WTC11 (cell line): ENCODE results near the gene CLMN. TPM values are rescaled to one million over a fixed set of nuclear protein-coding genes. Genes with fewer than 3 reads are reported as not detected.

Source experiments
- ATAC-seq: fragments of 200-7000 bp; cut with Tn5 transposase; 2 replicates; pipeline ENCODE4 v1.10.0; 2021; ENCODE audit warnings: mild to moderate bottlenecking, moderate library complexity
- CTCF ChIA-PET: fragments of 300-600 bp; sonication (Branson Sonifier 250); formaldehyde crosslinking; loops from one replicate; lab custom pipeline; 2021; ENCODE audit warnings: antibody characterized with exemption; lab: Charles Lee
- POLR2A ChIA-PET: fragments of 350-600 bp; sonication (Branson Sonifier 250); formaldehyde crosslinking; loops from one replicate; lab custom pipeline; 2021; ENCODE audit warnings: antibody characterized with exemption; lab: Charles Lee
- DNase-seq: peaks from one replicate; pipeline ENCODE4 v3.0.0; 2021; ENCODE audit warnings: low spot score
- H3K27ac Mint-ChIP-seq: 2 replicates; pipeline ENCODE4 v1.8.0; 2021; ENCODE audit warnings: mixed read lengths
- H3K27me3 Mint-ChIP-seq: 2 replicates; pipeline ENCODE4 v1.8.0; 2021; ENCODE audit warnings: low read depth, mild to moderate bottlenecking, moderate library complexity, mixed read lengths
- H3K36me3 Mint-ChIP-seq: 2 replicates; pipeline ENCODE4 v1.8.0; 2021; ENCODE audit warnings: mixed read lengths
- H3K4me1 Mint-ChIP-seq: 2 replicates; pipeline ENCODE4 v1.8.0; 2022; ENCODE audit warnings: mixed read lengths
- H3K4me3 Mint-ChIP-seq: 2 replicates; pipeline ENCODE4 v1.8.0; 2021; ENCODE audit warnings: mild to moderate bottlenecking, moderate library complexity, mixed read lengths
- H3K9me3 Mint-ChIP-seq: 2 replicates; pipeline ENCODE4 v1.8.0; 2021; ENCODE audit warnings: mixed read lengths
- CREB1 ChIP-seq: sonication (generic); formaldehyde crosslinking; IDR thresholded peaks from 2 replicates; pipeline ENCODE4 v1.8.0; 2023; ENCODE audit warnings: mild to moderate bottlenecking, missing genetic modification reagents
- EMX1 ChIP-seq: fragments of 250-450 bp; sonication (Bioruptor Pico); IDR thresholded peaks from 2 replicates; pipeline ENCODE4 v1.8.0; 2021; ENCODE audit warnings: mild to moderate bottlenecking
- GTF2I ChIP-seq: fragments of 250-450 bp; sonication (Bioruptor Pico); conservative IDR thresholded peaks from 2 replicates; pipeline ENCODE4 v1.4.0; 2021; ENCODE audit warnings: mild to moderate bottlenecking
- JUN ChIP-seq: sonication (generic); formaldehyde crosslinking; IDR thresholded peaks from 2 replicates; pipeline ENCODE4 v1.8.0; 2023; ENCODE audit warnings: mild to moderate bottlenecking, missing genetic modification reagents
- OVOL2 ChIP-seq: fragments of 250-450 bp; sonication (Bioruptor Pico); IDR thresholded peaks from 2 replicates; pipeline ENCODE4 v1.9.0; 2021; ENCODE audit warnings: mild to moderate bottlenecking, borderline replicate concordance
- RORB ChIP-seq: fragments of 250-450 bp; sonication (Bioruptor Pico); IDR thresholded peaks from 2 replicates; pipeline ENCODE4 v1.9.0; 2021; ENCODE audit warnings: mild to moderate bottlenecking
- SP1 ChIP-seq: sonication (generic); formaldehyde crosslinking; conservative IDR thresholded peaks from 2 replicates; pipeline ENCODE4 v1.8.1; 2022; ENCODE audit warnings: missing genetic modification reagents
- TEAD4 ChIP-seq: sonication (generic); formaldehyde crosslinking; IDR thresholded peaks from 2 replicates; pipeline ENCODE4 v1.8.0; 2022; ENCODE audit warnings: mild to moderate bottlenecking, missing genetic modification reagents
- ZBTB21 ChIP-seq: sonication (generic); formaldehyde crosslinking; IDR thresholded peaks from 2 replicates; pipeline ENCODE4 v1.8.1; 2023; ENCODE audit warnings: mild to moderate bottlenecking, missing genetic modification reagents, borderline replicate concordance
- ZNF396 ChIP-seq: fragments of 250-450 bp; sonication (Bioruptor Pico); IDR thresholded peaks from 2 replicates; pipeline ENCODE4 v1.8.0; 2021; ENCODE audit warnings: mild to moderate bottlenecking, moderate library complexity, borderline replicate concordance
- total RNA-seq: library from RNA; stranded (reverse); gene quantifications from 3 replicates; pipeline ENCODE4 v1.2.3, GENCODE V29; 2021
- TF ChIP-seq, protein P1 (sequence below): sonication (generic); formaldehyde crosslinking; IDR thresholded peaks from 2 replicates; pipeline ENCODE4 v1.8.0; 2022; ENCODE audit warnings: mild to moderate bottlenecking, missing genetic modification reagents
- TF ChIP-seq, protein P2 (sequence below): sonication (generic); formaldehyde crosslinking; IDR thresholded peaks from 2 replicates; pipeline ENCODE4 v1.8.1; 2023; ENCODE audit warnings: mild to moderate bottlenecking, missing genetic modification reagents, borderline replicate concordance
- TF ChIP-seq, protein P3 (sequence below): sonication (generic); formaldehyde crosslinking; IDR thresholded peaks from 2 replicates; pipeline ENCODE4 v1.8.1; 2022; ENCODE audit warnings: low read depth, missing genetic modification reagents, borderline replicate concordance
- TF ChIP-seq, protein P4 (sequence below): sonication (generic); formaldehyde crosslinking; IDR thresholded peaks from 2 replicates; pipeline ENCODE4 v1.8.0; 2023; ENCODE audit warnings: missing genetic modification reagents, mild to moderate bottlenecking, borderline replicate concordance
- TF ChIP-seq, protein P5 (sequence below): sonication (generic); formaldehyde crosslinking; IDR thresholded peaks from 2 replicates; pipeline ENCODE4 v1.8.0; 2022; ENCODE audit warnings: mild to moderate bottlenecking, missing genetic modification reagents
- TF ChIP-seq, protein P6 (sequence below): sonication (generic); formaldehyde crosslinking; IDR thresholded peaks from 2 replicates; pipeline ENCODE4 v1.8.1; 2022; ENCODE audit warnings: mild to moderate bottlenecking, moderate library complexity, missing genetic modification reagents
- TF ChIP-seq, protein P7 (sequence below): sonication (generic); formaldehyde crosslinking; IDR thresholded peaks from 2 replicates; pipeline ENCODE4 v1.8.1; 2023; ENCODE audit warnings: mild to moderate bottlenecking, missing genetic modification reagents, moderate library complexity
- TF ChIP-seq, protein P8 (sequence below): sonication (generic); formaldehyde crosslinking; IDR thresholded peaks from 2 replicates; pipeline ENCODE4 v1.8.1; 2023; ENCODE audit warnings: mild to moderate bottlenecking, moderate library complexity, missing genetic modification reagents

Gene CLMN
- total RNA-seq, 1 experiment from 2014 or later: 12.2 TPM

DNA sequence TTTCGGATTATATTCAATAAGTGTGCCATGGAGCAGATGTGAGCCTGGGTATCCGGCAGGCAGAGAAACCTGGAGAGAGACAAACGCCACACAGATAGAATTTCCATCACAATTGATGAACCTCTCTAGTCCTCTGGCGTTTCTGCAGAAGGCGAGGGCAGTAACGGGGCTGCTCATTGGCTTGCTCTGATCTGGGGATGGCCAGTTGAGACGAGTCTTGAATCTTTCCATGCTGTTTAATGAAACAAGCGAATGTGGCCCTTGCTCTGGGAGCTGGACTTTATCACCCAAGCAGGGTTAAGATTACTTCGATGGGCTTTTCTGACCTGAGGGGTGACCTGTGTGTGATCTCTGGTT lies 42.4 kb upstream of the CLMN start:
- H3K27ac Mint-ChIP-seq: peak overlapping the region; percentile 97
- peak overlapping the region; percentile 72 for H3K4me3 Mint-ChIP-seq
- H3K27me3 Mint-ChIP-seq: peaks cover 15% of the 10 kb centered on the region
- DNase-seq (peak; percentile 42), ATAC-seq (peak; percentile 42)
- no peaks in the 10 kb centered on the region for H3K36me3 Mint-ChIP-seq
- peaks cover 37% of the 10 kb centered on the region for H3K4me1 Mint-ChIP-seq
- CTCF ChIA-PET: interaction anchor here (0.5 to 3.7 kb wide), 73 partner anchors 8 to 678 kb away, joined by 3 to 42 read pairs (median 4); partner anchors contain the start of gene CLMN
- POLR2A ChIA-PET: no interaction called here
- no peaks in the 10 kb centered on the region for H3K9me3 Mint-ChIP-seq
- TF ChIP-seq, protein P1, sequence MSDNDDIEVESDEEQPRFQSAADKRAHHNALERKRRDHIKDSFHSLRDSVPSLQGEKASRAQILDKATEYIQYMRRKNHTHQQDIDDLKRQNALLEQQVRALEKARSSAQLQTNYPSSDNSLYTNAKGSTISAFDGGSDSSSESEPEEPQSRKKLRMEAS (CRISPR knock-in tag): peak; percentile 15; the same call in 1 of the 2 replicates
- TF ChIP-seq GTF2I: no peak

DNA sequence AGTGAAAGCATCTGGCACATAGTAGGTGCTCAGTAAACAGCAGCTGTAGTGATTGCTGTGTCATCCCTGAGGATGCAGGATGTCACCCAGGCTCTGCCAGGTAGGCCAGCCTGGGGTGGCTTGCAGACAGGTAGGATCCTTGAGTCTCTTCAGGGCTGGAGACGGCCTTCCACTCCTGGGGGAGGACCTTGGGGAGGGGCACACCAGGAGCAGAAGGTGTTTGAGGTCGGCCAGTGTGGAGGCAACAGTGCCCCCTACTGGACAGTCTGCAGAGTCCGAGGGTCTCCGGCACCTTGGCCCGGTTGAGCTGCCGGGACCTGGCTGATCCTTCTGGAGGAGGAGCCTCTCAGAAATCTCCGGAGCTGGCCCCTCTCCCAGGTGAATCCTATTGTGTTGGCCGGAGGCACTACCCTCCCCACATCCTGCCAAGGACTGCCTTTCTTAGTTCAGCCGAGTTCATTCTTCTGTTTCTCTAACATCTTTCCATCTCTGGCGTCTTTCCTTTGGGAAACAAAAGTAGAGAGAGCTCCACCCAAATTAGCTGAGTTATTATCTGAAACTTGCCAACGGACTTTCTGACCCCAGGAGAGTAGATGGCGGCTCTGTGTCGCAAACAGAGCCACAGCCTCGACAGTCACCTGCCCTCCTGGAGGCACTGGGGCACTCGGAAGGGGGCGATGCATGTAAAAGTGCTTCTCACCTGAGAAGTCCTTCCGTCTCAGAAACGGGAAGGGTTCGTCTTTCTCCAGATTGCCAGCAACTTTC lies 41.8 kb upstream of the CLMN start:
- DNase-seq (peak; percentile 81), ATAC-seq (peak; percentile 94)
- Mint-ChIP-seq H3K4me1 (peaks cover 37% of the 10 kb centered on the region), H3K9me3 (no peaks in the 10 kb centered on the region), H3K36me3 (no peaks in the 10 kb centered on the region), H3K27ac (peak overlapping the region; percentile 97), H3K4me3 (peak overlapping the region; percentile 72), H3K27me3 (peaks cover 15% of the 10 kb centered on the region)
- POLR2A ChIA-PET: interaction anchor here (1.1 kb wide), 1 partner anchor 15 kb away, joined by 3 read pairs; no protein-coding TSS in a partner anchor
- CTCF ChIA-PET: interaction anchor here (0.5 to 3.7 kb wide), 74 partner anchors 9 to 677 kb away, joined by 3 to 42 read pairs (median 4); partner anchors contain the start of gene CLMN
- TF ChIP-seq, protein P2, sequence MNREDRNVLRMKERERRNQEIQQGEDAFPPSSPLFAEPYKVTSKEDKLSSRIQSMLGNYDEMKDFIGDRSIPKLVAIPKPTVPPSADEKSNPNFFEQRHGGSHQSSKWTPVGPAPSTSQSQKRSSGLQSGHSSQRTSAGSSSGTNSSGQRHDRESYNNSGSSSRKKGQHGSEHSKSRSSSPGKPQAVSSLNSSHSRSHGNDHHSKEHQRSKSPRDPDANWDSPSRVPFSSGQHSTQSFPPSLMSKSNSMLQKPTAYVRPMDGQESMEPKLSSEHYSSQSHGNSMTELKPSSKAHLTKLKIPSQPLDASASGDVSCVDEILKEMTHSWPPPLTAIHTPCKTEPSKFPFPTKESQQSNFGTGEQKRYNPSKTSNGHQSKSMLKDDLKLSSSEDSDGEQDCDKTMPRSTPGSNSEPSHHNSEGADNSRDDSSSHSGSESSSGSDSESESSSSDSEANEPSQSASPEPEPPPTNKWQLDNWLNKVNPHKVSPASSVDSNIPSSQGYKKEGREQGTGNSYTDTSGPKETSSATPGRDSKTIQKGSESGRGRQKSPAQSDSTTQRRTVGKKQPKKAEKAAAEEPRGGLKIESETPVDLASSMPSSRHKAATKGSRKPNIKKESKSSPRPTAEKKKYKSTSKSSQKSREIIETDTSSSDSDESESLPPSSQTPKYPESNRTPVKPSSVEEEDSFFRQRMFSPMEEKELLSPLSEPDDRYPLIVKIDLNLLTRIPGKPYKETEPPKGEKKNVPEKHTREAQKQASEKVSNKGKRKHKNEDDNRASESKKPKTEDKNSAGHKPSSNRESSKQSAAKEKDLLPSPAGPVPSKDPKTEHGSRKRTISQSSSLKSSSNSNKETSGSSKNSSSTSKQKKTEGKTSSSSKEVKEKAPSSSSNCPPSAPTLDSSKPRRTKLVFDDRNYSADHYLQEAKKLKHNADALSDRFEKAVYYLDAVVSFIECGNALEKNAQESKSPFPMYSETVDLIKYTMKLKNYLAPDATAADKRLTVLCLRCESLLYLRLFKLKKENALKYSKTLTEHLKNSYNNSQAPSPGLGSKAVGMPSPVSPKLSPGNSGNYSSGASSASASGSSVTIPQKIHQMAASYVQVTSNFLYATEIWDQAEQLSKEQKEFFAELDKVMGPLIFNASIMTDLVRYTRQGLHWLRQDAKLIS (CRISPR knock-in tag): no peak
- no peak for TF ChIP-seq CREB1 (CRISPR knock-in tag)
- TF ChIP-seq RORB: no peak
- TF ChIP-seq, protein P3, sequence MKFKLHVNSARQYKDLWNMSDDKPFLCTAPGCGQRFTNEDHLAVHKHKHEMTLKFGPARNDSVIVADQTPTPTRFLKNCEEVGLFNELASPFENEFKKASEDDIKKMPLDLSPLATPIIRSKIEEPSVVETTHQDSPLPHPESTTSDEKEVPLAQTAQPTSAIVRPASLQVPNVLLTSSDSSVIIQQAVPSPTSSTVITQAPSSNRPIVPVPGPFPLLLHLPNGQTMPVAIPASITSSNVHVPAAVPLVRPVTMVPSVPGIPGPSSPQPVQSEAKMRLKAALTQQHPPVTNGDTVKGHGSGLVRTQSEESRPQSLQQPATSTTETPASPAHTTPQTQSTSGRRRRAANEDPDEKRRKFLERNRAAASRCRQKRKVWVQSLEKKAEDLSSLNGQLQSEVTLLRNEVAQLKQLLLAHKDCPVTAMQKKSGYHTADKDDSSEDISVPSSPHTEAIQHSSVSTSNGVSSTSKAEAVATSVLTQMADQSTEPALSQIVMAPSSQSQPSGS (CRISPR knock-in tag): no peak
- TF ChIP-seq OVOL2 (CRISPR knock-in tag): no peak
- 0 out of 2 replicates have a peak, but pooled peaks have one; percentile 42 for TF ChIP-seq SP1 (CRISPR knock-in tag)
- no peak for TF ChIP-seq ZBTB21 (CRISPR knock-in tag)
- TF ChIP-seq, protein P1 (CRISPR knock-in tag): peak; percentile 65
- TF ChIP-seq, protein P4, sequence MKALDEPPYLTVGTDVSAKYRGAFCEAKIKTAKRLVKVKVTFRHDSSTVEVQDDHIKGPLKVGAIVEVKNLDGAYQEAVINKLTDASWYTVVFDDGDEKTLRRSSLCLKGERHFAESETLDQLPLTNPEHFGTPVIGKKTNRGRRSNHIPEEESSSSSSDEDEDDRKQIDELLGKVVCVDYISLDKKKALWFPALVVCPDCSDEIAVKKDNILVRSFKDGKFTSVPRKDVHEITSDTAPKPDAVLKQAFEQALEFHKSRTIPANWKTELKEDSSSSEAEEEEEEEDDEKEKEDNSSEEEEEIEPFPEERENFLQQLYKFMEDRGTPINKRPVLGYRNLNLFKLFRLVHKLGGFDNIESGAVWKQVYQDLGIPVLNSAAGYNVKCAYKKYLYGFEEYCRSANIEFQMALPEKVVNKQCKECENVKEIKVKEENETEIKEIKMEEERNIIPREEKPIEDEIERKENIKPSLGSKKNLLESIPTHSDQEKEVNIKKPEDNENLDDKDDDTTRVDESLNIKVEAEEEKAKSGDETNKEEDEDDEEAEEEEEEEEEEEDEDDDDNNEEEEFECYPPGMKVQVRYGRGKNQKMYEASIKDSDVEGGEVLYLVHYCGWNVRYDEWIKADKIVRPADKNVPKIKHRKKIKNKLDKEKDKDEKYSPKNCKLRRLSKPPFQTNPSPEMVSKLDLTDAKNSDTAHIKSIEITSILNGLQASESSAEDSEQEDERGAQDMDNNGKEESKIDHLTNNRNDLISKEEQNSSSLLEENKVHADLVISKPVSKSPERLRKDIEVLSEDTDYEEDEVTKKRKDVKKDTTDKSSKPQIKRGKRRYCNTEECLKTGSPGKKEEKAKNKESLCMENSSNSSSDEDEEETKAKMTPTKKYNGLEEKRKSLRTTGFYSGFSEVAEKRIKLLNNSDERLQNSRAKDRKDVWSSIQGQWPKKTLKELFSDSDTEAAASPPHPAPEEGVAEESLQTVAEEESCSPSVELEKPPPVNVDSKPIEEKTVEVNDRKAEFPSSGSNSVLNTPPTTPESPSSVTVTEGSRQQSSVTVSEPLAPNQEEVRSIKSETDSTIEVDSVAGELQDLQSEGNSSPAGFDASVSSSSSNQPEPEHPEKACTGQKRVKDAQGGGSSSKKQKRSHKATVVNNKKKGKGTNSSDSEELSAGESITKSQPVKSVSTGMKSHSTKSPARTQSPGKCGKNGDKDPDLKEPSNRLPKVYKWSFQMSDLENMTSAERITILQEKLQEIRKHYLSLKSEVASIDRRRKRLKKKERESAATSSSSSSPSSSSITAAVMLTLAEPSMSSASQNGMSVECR (CRISPR knock-in tag): no peak
- TF ChIP-seq EMX1 (CRISPR knock-in tag): no peak
- TF ChIP-seq, protein P5, sequence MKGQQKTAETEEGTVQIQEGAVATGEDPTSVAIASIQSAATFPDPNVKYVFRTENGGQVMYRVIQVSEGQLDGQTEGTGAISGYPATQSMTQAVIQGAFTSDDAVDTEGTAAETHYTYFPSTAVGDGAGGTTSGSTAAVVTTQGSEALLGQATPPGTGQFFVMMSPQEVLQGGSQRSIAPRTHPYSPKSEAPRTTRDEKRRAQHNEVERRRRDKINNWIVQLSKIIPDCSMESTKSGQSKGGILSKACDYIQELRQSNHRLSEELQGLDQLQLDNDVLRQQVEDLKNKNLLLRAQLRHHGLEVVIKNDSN (CRISPR knock-in tag): no peak
- TF ChIP-seq, protein P6, sequence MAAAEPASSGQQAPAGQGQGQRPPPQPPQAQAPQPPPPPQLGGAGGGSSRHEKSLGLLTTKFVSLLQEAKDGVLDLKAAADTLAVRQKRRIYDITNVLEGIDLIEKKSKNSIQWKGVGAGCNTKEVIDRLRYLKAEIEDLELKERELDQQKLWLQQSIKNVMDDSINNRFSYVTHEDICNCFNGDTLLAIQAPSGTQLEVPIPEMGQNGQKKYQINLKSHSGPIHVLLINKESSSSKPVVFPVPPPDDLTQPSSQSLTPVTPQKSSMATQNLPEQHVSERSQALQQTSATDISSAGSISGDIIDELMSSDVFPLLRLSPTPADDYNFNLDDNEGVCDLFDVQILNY: no peak
- TF ChIP-seq ZNF396: no peak
- no peak for TF ChIP-seq TEAD4 (CRISPR knock-in tag)
- TF ChIP-seq, protein P7, sequence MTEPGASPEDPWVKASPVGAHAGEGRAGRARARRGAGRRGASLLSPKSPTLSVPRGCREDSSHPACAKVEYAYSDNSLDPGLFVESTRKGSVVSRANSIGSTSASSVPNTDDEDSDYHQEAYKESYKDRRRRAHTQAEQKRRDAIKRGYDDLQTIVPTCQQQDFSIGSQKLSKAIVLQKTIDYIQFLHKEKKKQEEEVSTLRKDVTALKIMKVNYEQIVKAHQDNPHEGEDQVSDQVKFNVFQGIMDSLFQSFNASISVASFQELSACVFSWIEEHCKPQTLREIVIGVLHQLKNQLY: no peak
- TF ChIP-seq, protein P8, sequence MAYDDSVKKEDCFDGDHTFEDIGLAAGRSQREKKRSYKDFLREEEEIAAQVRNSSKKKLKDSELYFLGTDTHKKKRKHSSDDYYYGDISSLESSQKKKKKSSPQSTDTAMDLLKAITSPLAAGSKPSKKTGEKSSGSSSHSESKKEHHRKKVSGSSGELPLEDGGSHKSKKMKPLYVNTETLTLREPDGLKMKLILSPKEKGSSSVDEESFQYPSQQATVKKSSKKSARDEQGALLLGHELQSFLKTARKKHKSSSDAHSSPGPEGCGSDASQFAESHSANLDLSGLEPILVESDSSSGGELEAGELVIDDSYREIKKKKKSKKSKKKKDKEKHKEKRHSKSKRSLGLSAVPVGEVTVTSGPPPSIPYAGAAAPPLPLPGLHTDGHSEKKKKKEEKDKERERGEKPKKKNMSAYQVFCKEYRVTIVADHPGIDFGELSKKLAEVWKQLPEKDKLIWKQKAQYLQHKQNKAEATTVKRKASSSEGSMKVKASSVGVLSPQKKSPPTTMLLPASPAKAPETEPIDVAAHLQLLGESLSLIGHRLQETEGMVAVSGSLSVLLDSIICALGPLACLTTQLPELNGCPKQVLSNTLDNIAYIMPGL (CRISPR knock-in tag): no peak; the same call in 1 of the 2 replicates
- TF ChIP-seq JUN (CRISPR knock-in tag): no peak
